GM18505 (cell line): Measurements from ENCODE around the gene NT5DC4.

Source experiments
- ATAC-seq: cut with Tn5 transposase; IDR thresholded peaks from one replicate; pipeline ENCODE4 v1.9.1; 2021; ENCODE audit not compliant: unreplicated experiment
- POLR2A ChIP-seq: IDR thresholded peaks from 4 replicates; pipeline ENCODE4 v1.6.1; 2011; ENCODE audit warnings: borderline replicate concordance; ENCODE audit not compliant: insufficient read depth, insufficient read length; ENCODE audit errors: extremely low read depth

Gene NT5DC4

GRCh38 chr2:112731479-112731878 lies 10.7 kb downstream of the NT5DC4 start:
- no peak for ATAC-seq
- TF ChIP-seq POLR2A, result no peak

- TF ChIP-seq POLR2A, result no peak
- ATAC-seq, result no peak
Observed at GRCh38 chr2:112733456-112733855, 12.6 kb downstream of the NT5DC4 start.

- ATAC-seq, result no peak
- TF ChIP-seq POLR2A, result no peak
Observed at GRCh38 chr2:112733871-112734270, 13.1 kb downstream of the NT5DC4 start.

GRCh38 chr2:112737542-112738232 lies 16.9 kb downstream of the NT5DC4 start:
- TF ChIP-seq POLR2A, result no peak
- no peak for ATAC-seq

- TF ChIP-seq POLR2A, result no peak
- no peak for ATAC-seq
Observed at GRCh38 chr2:112740527-112740926, 19.7 kb downstream of the NT5DC4 start.

GRCh38 chr2:112749755-112750559 lies 29.1 kb downstream of the NT5DC4 start:
- TF ChIP-seq POLR2A, result no peak
- ATAC-seq, result peak; percentile 77

GRCh38 chr2:112750560-112750843 lies 29.7 kb downstream of the NT5DC4 start:
- ATAC-seq, result no peak
- no peak for TF ChIP-seq POLR2A

GRCh38 chr2:112751451-112752197 lies 30.8 kb downstream of the NT5DC4 start:
- TF ChIP-seq POLR2A, result no peak
- no peak for ATAC-seq

GRCh38 chr2:112752667-112753066 lies 31.8 kb downstream of the NT5DC4 start:
- no peak for TF ChIP-seq POLR2A
- no peak for ATAC-seq

GRCh38 chr2:112754564-112754963 lies 33.7 kb downstream of the NT5DC4 start:
- no peak for ATAC-seq

GRCh38 chr2:112755444-112755843 lies 34.6 kb downstream of the NT5DC4 start:
- no peak for ATAC-seq
- no peak for TF ChIP-seq POLR2A

More at GRCh38 chr2:112754564-112754963, 33.7 kb downstream of the NT5DC4 start:
- no peak for TF ChIP-seq POLR2A

GRCh38 chr2:112756207-112756606 lies 35.4 kb downstream of the NT5DC4 start:
- TF ChIP-seq POLR2A, result no peak
- no peak for ATAC-seq

GRCh38 chr2:112757265-112757664 lies 36.4 kb downstream of the NT5DC4 start:
- TF ChIP-seq POLR2A, result no peak
- ATAC-seq, result no peak
